Mesenchymal stem cell (in vitro differentiated cells and primary cell): ENCODE results near the gene TUT4.

Source experiments
- DNase-seq: peaks from one replicate; pipeline ENCODE4 v3.0.0-alpha.2; 2013
- H2AFZ ChIP-seq: one replicate; pipeline ENCODE4 v1.6.1; 2013; ENCODE audit warnings: low read depth, mild to moderate bottlenecking, control low read depth, inconsistent platforms, low read length, moderate library complexity
- H2AK5ac ChIP-seq: 2 replicates; pipeline ENCODE4 v1.6.1; 2013; ENCODE audit warnings: low read length, moderate library complexity, mild to moderate bottlenecking, inconsistent platforms; ENCODE audit not compliant: severe bottlenecking
- H2BK120ac ChIP-seq: one replicate; pipeline ENCODE4 v1.6.1; 2013; ENCODE audit warnings: low read depth, mild to moderate bottlenecking, inconsistent platforms, low read length, moderate library complexity
- H2BK12ac ChIP-seq, 2 experiments: one replicate each; pipeline ENCODE4 v1.6.1; 2013; ENCODE audit warnings: inconsistent platforms in 2 of 2, low read length in 2 of 2, mild to moderate bottlenecking in 2 of 2, moderate library complexity in 2 of 2, control low read depth in 1 of 2
- H2BK15ac ChIP-seq: one replicate; pipeline ENCODE4 v1.6.1; 2013; ENCODE audit warnings: mild to moderate bottlenecking, low read depth, inconsistent platforms; ENCODE audit not compliant: poor library complexity, severe bottlenecking
- H2BK5ac ChIP-seq: 2 replicates; pipeline ENCODE4 v1.6.1; 2013; ENCODE audit warnings: low read depth, mild to moderate bottlenecking, low read length, control low read depth, inconsistent platforms; ENCODE audit not compliant: poor library complexity, severe bottlenecking
- H3K14ac ChIP-seq, 2 experiments: one replicate each; pipeline ENCODE4 v1.6.1; 2013; ENCODE audit warnings: inconsistent platforms in 2 of 2, low read length in 2 of 2, control low read depth in 1 of 2, mild to moderate bottlenecking in 1 of 2, moderate library complexity in 1 of 2
- H3K18ac ChIP-seq, 2 experiments: one replicate each; pipeline ENCODE4 v1.6.1; 2013; ENCODE audit warnings: inconsistent platforms in 2 of 2, low read length in 2 of 2, control low read depth in 1 of 2, low read depth in 1 of 2, mild to moderate bottlenecking in 1 of 2
- H3K23ac ChIP-seq, 2 experiments: one replicate each; pipeline ENCODE4 v1.6.1; 2013; ENCODE audit warnings: inconsistent platforms in 2 of 2, low read length in 2 of 2, mild to moderate bottlenecking in 2 of 2, moderate library complexity in 2 of 2, control low read depth in 1 of 2
- H3K27ac ChIP-seq: 2 replicates; pipeline ENCODE4 v1.5.1; 2013; ENCODE audit warnings: mild to moderate bottlenecking, moderate library complexity, low read length, control low read depth, inconsistent platforms; ENCODE audit not compliant: poor library complexity, severe bottlenecking
- H3K27me3 ChIP-seq, 2 experiments: 2 replicates each; pipeline versions ENCODE4 v1.6.1 to v1.7.0; 2013; ENCODE audit warnings: low read length in 2 of 2, mild to moderate bottlenecking in 2 of 2, moderate library complexity in 2 of 2, control low read depth in 1 of 2, inconsistent platforms in 1 of 2; ENCODE audit not compliant: control insufficient read depth in 1 of 2, insufficient read depth in 1 of 2
- H3K36me3 ChIP-seq, 2 experiments: 2 replicates each; pipeline versions ENCODE4 v1.6.1 to v1.7.0; 2013; ENCODE audit warnings: low read length in 2 of 2, control low read depth in 1 of 2, inconsistent platforms in 1 of 2, low read depth in 1 of 2, mild to moderate bottlenecking in 1 of 2; ENCODE audit not compliant: insufficient read depth in 2 of 2, control insufficient read depth in 1 of 2
- H3K4ac ChIP-seq, 2 experiments: one replicate each; pipeline ENCODE4 v1.6.1; 2013; ENCODE audit warnings: inconsistent platforms in 2 of 2, low read length in 2 of 2, mild to moderate bottlenecking in 2 of 2, moderate library complexity in 2 of 2, control low read depth in 1 of 2, low read depth in 1 of 2
- H3K4me1 ChIP-seq: 2 replicates; pipeline ENCODE4 v1.6.1; 2013; ENCODE audit warnings: low read depth, low read length, control low read depth; ENCODE audit not compliant: control insufficient read depth, insufficient read depth
- H3K4me2 ChIP-seq: 2 replicates; pipeline ENCODE4 v1.6.1; 2013; ENCODE audit warnings: low read length, mild to moderate bottlenecking, inconsistent platforms; ENCODE audit not compliant: poor library complexity, severe bottlenecking
- H3K4me3 ChIP-seq, 2 experiments: 2 replicates each; pipeline versions ENCODE4 v1.5.1 to v1.7.0; 2013; ENCODE audit warnings: low read length in 2 of 2, mild to moderate bottlenecking in 2 of 2, control low read depth in 1 of 2, low read depth in 1 of 2; ENCODE audit not compliant: insufficient read depth in 1 of 2
- H3K79me1 ChIP-seq: replicated peaks from 2 replicates; pipeline ENCODE4 v1.6.1; 2013; ENCODE audit warnings: mild to moderate bottlenecking, control low read depth, low read length, inconsistent platforms; ENCODE audit not compliant: poor library complexity, severe bottlenecking
- H3K9ac ChIP-seq: 2 replicates; pipeline ENCODE4 v1.7.0; 2013; ENCODE audit warnings: mild to moderate bottlenecking, low read length, moderate library complexity
- H3K9me3 ChIP-seq: 2 replicates; pipeline ENCODE4 v1.7.0; 2013; ENCODE audit warnings: mild to moderate bottlenecking, low read length; ENCODE audit not compliant: control insufficient read depth
- H4K8ac ChIP-seq: one replicate; pipeline ENCODE4 v1.6.1; 2013; ENCODE audit warnings: inconsistent platforms, mild to moderate bottlenecking, low read length, moderate library complexity
- H4K91ac ChIP-seq: one replicate; pipeline ENCODE4 v1.6.1; 2013; ENCODE audit warnings: mild to moderate bottlenecking, low read length, inconsistent platforms
- WGBS: methylation state at CpG from one replicate; pipeline ENCODE4 v1.1.7; 2013; ENCODE audit warnings: mixed read lengths; 5-methylcytosine and 5-hydroxymethylcytosine counted together

TUT4 gene

GRCh38 chr1:52530563-52531144, 22.2 kb downstream of the TUT4 start:
- H2BK12ac ChIP-seq: no peak overlapping the region
- H3K27ac ChIP-seq: no peak overlapping the region
- no peak overlapping the region for H2AFZ ChIP-seq
- H3K4me1 ChIP-seq: peaks cover 4% of the 10 kb centered on the region
- H2BK5ac ChIP-seq: no peak overlapping the region
- peaks cover 7% of the 10 kb centered on the region for H3K9me3 ChIP-seq
- DNase-seq: no peak
- 85% methylated on average over 3 of the region's 5 CpGs for WGBS
- no peak overlapping the region for H3K23ac ChIP-seq
- no peak overlapping the region for H2BK120ac ChIP-seq
- no peak overlapping the region for H4K8ac ChIP-seq
- H3K4me3 ChIP-seq: no peak overlapping the region
- no peak overlapping the region for H3K4ac ChIP-seq
- H2AK5ac ChIP-seq: no peak overlapping the region
- H3K14ac ChIP-seq: no peak overlapping the region
- H4K91ac ChIP-seq: no peak overlapping the region
- H3K27me3 ChIP-seq: no peaks in the 10 kb centered on the region
- peaks cover 30% of the 10 kb centered on the region for H3K79me1 ChIP-seq
- H3K18ac ChIP-seq: no peak overlapping the region
- no peak overlapping the region for H3K9ac ChIP-seq
- H3K36me3 ChIP-seq: peaks cover 0 to 9% of the 10 kb centered on the region in 2 experiments
- no peak overlapping the region for H2BK15ac ChIP-seq
- no peak overlapping the region for H3K4me2 ChIP-seq

- Histone ChIP-seq H2BK120ac (no peak overlapping the region), H3K36me3 (peaks cover 3 to 22% of the 10 kb centered on the region in 2 experiments), H3K4me1 (no peaks in the 10 kb centered on the region), H4K91ac (no peak overlapping the region), H4K8ac (no peak overlapping the region), H3K9me3 (no peaks in the 10 kb centered on the region), H2BK12ac (no peak overlapping the region), H3K79me1 (peaks cover 20% of the 10 kb centered on the region), H2BK15ac (no peak overlapping the region), H2BK5ac (no peak overlapping the region), H3K23ac (no peak overlapping the region), H3K9ac (no peak overlapping the region), H2AK5ac (no peak overlapping the region), H3K4me3 (no peak overlapping the region), H3K14ac (no peak overlapping the region), H3K27ac (no peak overlapping the region), H3K4me2 (no peak overlapping the region), H3K18ac (no peak overlapping the region), H2AFZ (no peak overlapping the region), H3K4ac (no peak overlapping the region), H3K27me3 (no peaks in the 10 kb centered on the region)
- 62% methylated on average over 3 of the region's 3 CpGs for WGBS
- DNase-seq: peak; percentile 52
Measured at GRCh38 chr1:52523376-52523775, 29.5 kb downstream of the TUT4 start.

GRCh38 chr1:52520148-52520547, 32.7 kb downstream of the TUT4 start:
- H3K36me3 ChIP-seq: peaks cover 3 to 18% of the 10 kb centered on the region in 2 experiments
- no peak overlapping the region for H2AK5ac ChIP-seq
- WGBS: 100% methylated on average over 2 of the region's 2 CpGs

GRCh38 chr1:52518962-52519361, 33.9 kb downstream of the TUT4 start:
- H3K14ac ChIP-seq: no peak overlapping the region
- H3K9ac ChIP-seq: no peak overlapping the region
- H2AFZ ChIP-seq: no peak overlapping the region
- H3K36me3 ChIP-seq: peaks cover 3 to 22% of the 10 kb centered on the region in 2 experiments
- no peak overlapping the region for H2BK15ac ChIP-seq
- no peaks in the 10 kb centered on the region for H3K9me3 ChIP-seq
- H3K79me1 ChIP-seq: peaks cover 14% of the 10 kb centered on the region
- H3K18ac ChIP-seq: no peak overlapping the region
- H4K91ac ChIP-seq: no peak overlapping the region
- 100% methylated on average over 2 of the region's 2 CpGs for WGBS
- no peaks in the 10 kb centered on the region for H3K27me3 ChIP-seq
- H2BK5ac ChIP-seq: no peak overlapping the region
- no peak overlapping the region for H3K4ac ChIP-seq
- H4K8ac ChIP-seq: no peak overlapping the region
- H3K4me2 ChIP-seq: no peak overlapping the region
- H3K23ac ChIP-seq: no peak overlapping the region
- H3K27ac ChIP-seq: no peak overlapping the region
- H3K4me1 ChIP-seq: no peaks in the 10 kb centered on the region
- H2BK12ac ChIP-seq: no peak overlapping the region
- no peak overlapping the region for H2BK120ac ChIP-seq
- no peak overlapping the region for H3K4me3 ChIP-seq
- DNase-seq: no peak
- no peak overlapping the region for H2AK5ac ChIP-seq

More at GRCh38 chr1:52520148-52520547, 32.7 kb downstream of the TUT4 start:
- no peak overlapping the region for H3K4me3 ChIP-seq
- no peak overlapping the region for H2BK12ac ChIP-seq
- DNase-seq: peak; percentile 40
- H3K18ac ChIP-seq: no peak overlapping the region
- no peak overlapping the region for H3K9ac ChIP-seq
- H3K9me3 ChIP-seq: no peaks in the 10 kb centered on the region
- no peak overlapping the region for H4K8ac ChIP-seq
- H2BK15ac ChIP-seq: no peak overlapping the region
- H2BK5ac ChIP-seq: no peak overlapping the region
- H2AFZ ChIP-seq: no peak overlapping the region
- no peak overlapping the region for H3K4ac ChIP-seq
- no peaks in the 10 kb centered on the region for H3K4me1 ChIP-seq
- no peak overlapping the region for H3K27ac ChIP-seq
- H4K91ac ChIP-seq: no peak overlapping the region
- no peaks in the 10 kb centered on the region for H3K27me3 ChIP-seq
- H3K4me2 ChIP-seq: no peak overlapping the region
- H3K14ac ChIP-seq: no peak overlapping the region
- H2BK120ac ChIP-seq: no peak overlapping the region
- H3K79me1 ChIP-seq: peaks cover 18% of the 10 kb centered on the region
- H3K23ac ChIP-seq: no peak overlapping the region
